ENCODE results near the gene AADACL4.

Gene AADACL4

DNA sequence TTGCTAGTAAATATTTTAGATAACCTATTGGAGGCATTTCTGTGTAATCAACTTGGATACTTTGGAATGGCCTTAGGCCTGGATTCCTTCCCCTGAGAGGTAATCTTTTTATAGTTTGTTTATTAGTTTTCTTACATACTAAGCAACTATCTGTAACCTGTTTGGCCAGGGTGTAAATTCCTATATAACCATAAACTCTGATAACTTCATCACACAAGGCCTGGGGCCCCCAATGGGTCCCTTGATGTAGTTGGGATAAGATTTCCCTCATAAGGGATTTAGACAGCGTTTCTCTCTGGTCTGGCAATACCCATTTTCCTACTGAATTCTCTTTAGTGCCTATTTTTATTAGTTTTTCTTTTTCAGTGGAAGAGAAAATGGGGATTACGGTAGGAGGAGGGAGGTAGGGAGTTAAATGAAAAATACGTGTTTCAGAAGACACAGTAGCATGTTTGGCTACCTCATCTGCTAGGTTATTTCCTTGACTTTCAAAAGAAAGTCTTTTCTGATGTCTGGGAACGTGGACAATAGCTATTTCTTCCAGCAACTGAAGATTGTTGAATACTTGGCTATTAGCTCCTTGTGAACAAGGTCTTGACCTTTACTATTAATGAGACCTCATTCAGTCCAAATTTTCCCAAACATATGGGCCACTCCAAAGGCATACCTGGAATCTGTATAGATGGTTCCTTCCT is 64.7 kb downstream of the AADACL4 start:
- POLR2A ChIA-PET: no interaction called here
- CTCF ChIA-PET: no interaction called here

More for the DNA sequence above, 64.7 kb downstream of the AADACL4 start:
- Histone ChIP-seq H3K4me1 (ENCODE audit: control insufficient read depth, insufficient read depth, low read length) (no peaks in the 10 kb centered on the region), H3K9me3 (ENCODE audit: control insufficient read depth, insufficient read depth, low read depth, low read length) (no peaks in the 10 kb centered on the region), H3K36me3 (ENCODE audit: control insufficient read depth in 2 of 2, insufficient read depth in 1 of 2, low read length in 2 of 2) (no peaks in the 10 kb centered on the region), H3K27ac (ENCODE audit: extremely low read depth, low read depth, low read length) (no peak overlapping the region), H3K4me3 (ENCODE audit: low read depth, low read length) (no peak overlapping the region)
- TF ChIP-seq ZNF707 (tag by site-specific recombination; IDR thresholded peaks at IDR 0.05) (no peak), CTCF (tag by site-specific recombination; IDR thresholded peaks at IDR 0.05) (no peak), ZBTB48 (tag by site-specific recombination; IDR thresholded peaks at IDR 0.05) (no peak), ZNF138 (tag by site-specific recombination; IDR thresholded peaks at IDR 0.05; ENCODE audit: borderline replicate concordance) (no peak), ZNF561 (tag by site-specific recombination; IDR thresholded peaks at IDR 0.05; ENCODE audit: borderline replicate concordance) (no peak), ZNF501 (tag by site-specific recombination; IDR thresholded peaks at IDR 0.05) (no peak), ZNF211 (tag by site-specific recombination; IDR thresholded peaks at IDR 0.05; ENCODE audit: low read depth) (no peak), ZNF146 (tag by site-specific recombination; IDR thresholded peaks at IDR 0.05) (no peak), ZNF514 (tag by site-specific recombination; IDR thresholded peaks at IDR 0.05) (no peak), MYNN (tag by site-specific recombination; IDR thresholded peaks at IDR 0.05; ENCODE audit: borderline replicate concordance) (no peak), INSM2 (tag by site-specific recombination; IDR thresholded peaks at IDR 0.05) (no peak), ATF2 (tag by site-specific recombination; IDR thresholded peaks at IDR 0.05; ENCODE audit: low read depth) (no peak), ZFP69B (tag by site-specific recombination; IDR thresholded peaks at IDR 0.05) (no peak), REPIN1 (tag by site-specific recombination; IDR thresholded peaks at IDR 0.05; ENCODE audit: low read depth) (no peak)
- TF ChIP-seq, protein P1, sequence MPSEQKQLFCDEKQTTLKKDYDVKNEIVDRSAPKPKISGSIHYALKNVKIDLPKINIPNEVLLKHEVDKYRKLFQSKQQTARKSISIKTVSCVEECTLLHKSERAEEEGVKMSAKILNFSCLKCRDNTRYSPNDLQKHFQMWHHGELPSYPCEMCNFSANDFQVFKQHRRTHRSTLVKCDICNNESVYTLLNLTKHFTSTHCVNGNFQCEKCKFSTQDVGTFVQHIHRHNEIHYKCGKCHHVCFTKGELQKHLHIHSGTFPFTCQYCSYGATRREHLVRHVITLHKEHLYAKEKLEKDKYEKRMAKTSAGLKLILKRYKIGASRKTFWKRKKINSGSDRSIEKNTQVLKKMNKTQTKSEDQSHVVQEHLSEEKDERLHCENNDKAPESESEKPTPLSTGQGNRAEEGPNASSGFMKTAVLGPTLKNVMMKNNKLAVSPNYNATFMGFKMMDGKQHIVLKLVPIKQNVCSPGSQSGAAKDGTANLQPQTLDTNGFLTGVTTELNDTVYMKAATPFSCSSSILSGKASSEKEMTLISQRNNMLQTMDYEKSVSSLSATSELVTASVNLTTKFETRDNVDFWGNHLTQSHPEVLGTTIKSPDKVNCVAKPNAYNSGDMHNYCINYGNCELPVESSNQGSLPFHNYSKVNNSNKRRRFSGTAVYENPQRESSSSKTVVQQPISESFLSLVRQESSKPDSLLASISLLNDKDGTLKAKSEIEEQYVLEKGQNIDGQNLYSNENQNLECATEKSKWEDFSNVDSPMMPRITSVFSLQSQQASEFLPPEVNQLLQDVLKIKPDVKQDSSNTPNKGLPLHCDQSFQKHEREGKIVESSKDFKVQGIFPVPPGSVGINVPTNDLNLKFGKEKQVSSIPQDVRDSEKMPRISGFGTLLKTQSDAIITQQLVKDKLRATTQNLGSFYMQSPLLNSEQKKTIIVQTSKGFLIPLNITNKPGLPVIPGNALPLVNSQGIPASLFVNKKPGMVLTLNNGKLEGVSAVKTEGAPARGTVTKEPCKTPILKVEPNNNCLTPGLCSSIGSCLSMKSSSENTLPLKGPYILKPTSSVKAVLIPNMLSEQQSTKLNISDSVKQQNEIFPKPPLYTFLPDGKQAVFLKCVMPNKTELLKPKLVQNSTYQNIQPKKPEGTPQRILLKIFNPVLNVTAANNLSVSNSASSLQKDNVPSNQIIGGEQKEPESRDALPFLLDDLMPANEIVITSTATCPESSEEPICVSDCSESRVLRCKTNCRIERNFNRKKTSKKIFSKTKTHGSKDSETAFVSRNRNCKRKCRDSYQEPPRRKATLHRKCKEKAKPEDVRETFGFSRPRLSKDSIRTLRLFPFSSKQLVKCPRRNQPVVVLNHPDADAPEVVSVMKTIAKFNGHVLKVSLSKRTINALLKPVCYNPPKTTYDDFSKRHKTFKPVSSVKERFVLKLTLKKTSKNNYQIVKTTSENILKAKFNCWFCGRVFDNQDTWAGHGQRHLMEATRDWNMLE (tag by site-specific recombination; conservative IDR thresholded peaks at IDR 0.05; ENCODE audit: low read depth): no peak
- TF ChIP-seq, protein P2, sequence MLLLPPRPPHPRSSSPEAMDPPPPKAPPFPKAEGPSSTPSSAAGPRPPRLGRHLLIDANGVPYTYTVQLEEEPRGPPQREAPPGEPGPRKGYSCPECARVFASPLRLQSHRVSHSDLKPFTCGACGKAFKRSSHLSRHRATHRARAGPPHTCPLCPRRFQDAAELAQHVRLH (tag by site-specific recombination; IDR thresholded peaks at IDR 0.05): no peak
- TF ChIP-seq, protein P3, sequence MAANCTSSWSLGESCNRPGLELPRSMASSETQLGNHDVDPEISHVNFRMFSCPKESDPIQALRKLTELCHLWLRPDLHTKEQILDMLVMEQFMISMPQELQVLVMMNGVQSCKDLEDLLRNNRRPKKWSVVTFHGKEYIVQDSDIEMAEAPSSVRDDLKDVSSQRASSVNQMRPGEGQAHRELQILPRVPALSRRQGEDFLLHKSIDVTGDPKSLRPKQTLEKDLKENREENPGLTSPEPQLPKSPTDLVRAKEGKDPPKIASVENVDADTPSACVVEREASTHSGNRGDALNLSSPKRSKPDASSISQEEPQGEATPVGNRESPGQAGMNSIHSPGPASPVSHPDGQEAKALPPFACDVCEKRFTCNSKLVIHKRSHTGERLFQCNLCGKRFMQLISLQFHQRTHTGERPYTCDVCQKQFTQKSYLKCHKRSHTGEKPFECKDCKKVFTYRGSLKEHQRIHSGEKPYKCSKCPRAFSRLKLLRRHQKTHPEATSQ (tag by site-specific recombination; IDR thresholded peaks at IDR 0.05): no peak
